ENCODE results near the gene TAGLN. TPM values are rescaled to one million over a fixed set of nuclear protein-coding genes. Genes with fewer than 3 reads are reported as not detected.
A peak's percentile ranks its signal among the peaks of the same experiment; 100 is the strongest.

Gene TAGLN
- total and polyA plus RNA-seq, 2 donors (not counting 1 experiment from before 2014, with no cell fraction given), result 17.9 to 51.8 TPM

- peaks cover 69% of the 10 kb centered on the region for H3K4me1 Mint-ChIP-seq
- Histone ChIP-seq H3K4me1 (ENCODE audit: control insufficient read depth in 2 of 2, insufficient read depth in 2 of 2, low read length in 2 of 2) (peaks cover 60 to 71% of the 10 kb centered on the region in 2 donors), H2AFZ (ENCODE audit: insufficient read depth, low read depth, low read length, poor library complexity, severe bottlenecking) (no peak overlapping the region), H3K27me3 (replicated peaks in 1 of 4; ENCODE audit: control extremely low read depth in 1 of 4, control insufficient read depth in 3 of 4, insufficient read depth in 4 of 4, low read length in 3 of 4) (no peaks in the 10 kb centered on the region), H3K36me3 (replicated peaks in 1 of 2; ENCODE audit: control extremely low read depth in 1 of 2, control insufficient read depth in 1 of 2, extremely low read depth in 1 of 2, insufficient read depth in 2 of 2, low read length in 1 of 2) (peaks cover 0 to 55% of the 10 kb centered on the region in 2 experiments), H3K4me2 (replicated peaks; ENCODE audit: low read depth, low read length, poor library complexity, severe bottlenecking) (no peak overlapping the region), H3K4me3 (ENCODE audit: control extremely low read depth in 1 of 5, extremely low read depth in 1 of 5, insufficient read depth in 1 of 5, low read depth in 2 of 5, low read length in 4 of 5) (no peak overlapping the region), H3K27ac (ENCODE audit: low read length in 2 of 2) (peak overlapping the region in 1 of 2 donors; percentile 32), H3K79me2 (ENCODE audit: control insufficient read depth, insufficient read depth, low read length) (peaks cover 55% of the 10 kb centered on the region), H3K9ac (ENCODE audit: low read length) (no peak overlapping the region), H3K9me3 (ENCODE audit: control extremely low read depth in 1 of 3, control insufficient read depth in 2 of 3, insufficient read depth in 1 of 3, low read length in 2 of 3) (no peaks in the 10 kb centered on the region), H4K20me1 (ENCODE audit: control insufficient read depth, insufficient read depth, low read length, poor library complexity, severe bottlenecking) (no peaks in the 10 kb centered on the region)
- no peak for ATAC-seq (ENCODE audit: low read depth)
- ChIA-PET POLR2A (interaction anchor here (1.0 to 1.2 kb wide), 2 partner anchors 21 to 45 kb away, joined by 3 read pairs; no protein-coding TSS in a partner anchor), CTCF (interaction anchor here (0.9 to 14.8 kb wide), 3 partner anchors 13 to 40 kb away, joined by 3 to 309 read pairs (median 26); partner anchors contain the start of genes PCSK7 and RNF214)
- H3K4me3 Mint-ChIP-seq, result no peak overlapping the region
- H3K27me3 Mint-ChIP-seq, result no peaks in the 10 kb centered on the region
- WGBS (ENCODE audit: insufficient coverage), result 98% methylated on average over 6 of the region's 11 CpGs
- H3K27ac Mint-ChIP-seq, result peak overlapping the region; percentile 80
- TF ChIP-seq EZH2 (IDR thresholded peaks at IDR 0.05; ENCODE audit: borderline replicate concordance, insufficient read depth, low read depth, low read length, poor library complexity, severe bottlenecking) (no peak), CTCF (IDR thresholded peaks at IDR 0.05) (no peak)
- intact Hi-C loops (cut with micrococcal nuclease), result no loop called here
- DNase-seq, result no peak
- H3K9me3 Mint-ChIP-seq (ENCODE audit: insufficient read depth), result no peaks in the 10 kb centered on the region
These were observed 15.3 kb upstream of the TAGLN start for GRCh38 chr11:117183724-117184349.

All from B cell (primary cell).